Endothelial cell of umbilical vein (primary cell): ENCODE results near the gene PREP. TPM values are rescaled to one million over a fixed set of nuclear protein-coding genes. Genes with fewer than 3 reads are reported as not detected.

Experiments used
- BruUV-seq: library from RNA; stranded (reverse); fragments of 400-500 nt; replicated peaks from 2 replicates; lab custom pipeline; 2021; lab: Mats Ljungman, UMichigan
- CTCF ChIA-PET: fragments of 300-600, 350-600 bp; sonication (Branson Sonifier 250); formaldehyde crosslinking; loops from one replicate; lab custom pipeline; 2021; ENCODE audit warnings: antibody characterized with exemption, inconsistent platforms; lab: Charles Lee
- POLR2A ChIA-PET: fragments of 300-600, 350-600 bp; sonication (Branson Sonifier 250); formaldehyde crosslinking; loops from one replicate; lab custom pipeline; 2021; ENCODE audit warnings: antibody characterized with exemption, inconsistent platforms; lab: Charles Lee
- DNase-seq: peaks from one replicate; pipeline ENCODE4 v3.0.0-alpha.2; 2011; ENCODE audit warnings: low read depth, low spot score
- FAIRE-seq: peaks from 2 replicates; lab custom pipeline; 2011; peaks lifted over from hg19 to GRCh38; lab: Jason Lieb, UNC
- H2AFZ ChIP-seq: 2 replicates; pipeline ENCODE4 v1.6.0; 2012; ENCODE audit warnings: low read depth, low read length, control low read depth, inconsistent platforms
- H3K27ac ChIP-seq: 2 replicates; pipeline ENCODE4 v1.5.1; 2011; ENCODE audit warnings: low read depth, mild to moderate bottlenecking, control low read depth, low read length, moderate library complexity; ENCODE audit not compliant: insufficient read depth
- H3K27me3 ChIP-seq, 2 experiments: 2 replicates each; pipeline versions ENCODE4 v1.6.0 to v1.6.1; 2011; ENCODE audit warnings: low read length in 2 of 2, mixed read lengths in 1 of 2; ENCODE audit not compliant: control insufficient read depth in 2 of 2, insufficient read depth in 2 of 2
- H3K36me3 ChIP-seq, 2 experiments: 2 replicates in 1 of 2; 3 replicates in 1 of 2; pipeline ENCODE4 v1.5.1; 2011; ENCODE audit warnings: low read length in 2 of 2, mild to moderate bottlenecking in 1 of 2, moderate library complexity in 1 of 2; ENCODE audit not compliant: control insufficient read depth in 2 of 2, insufficient read depth in 2 of 2; ENCODE audit errors: extremely low read depth in 1 of 2
- H3K4me1 ChIP-seq: 3 replicates; pipeline ENCODE4 v1.5.1; 2011; ENCODE audit warnings: mild to moderate bottlenecking, low read length; ENCODE audit not compliant: control insufficient read depth, insufficient read depth; ENCODE audit errors: extremely low read depth
- H3K4me2 ChIP-seq: 2 replicates; pipeline ENCODE4 v1.6.1; 2011; ENCODE audit warnings: low read length, control low read depth, mixed read lengths; ENCODE audit not compliant: insufficient read depth
- H3K4me3 ChIP-seq, 3 experiments: fragments of 200-600 bp in 1 of 3; sonication (generic), shearing (Covaris generic) in 1 of 3; replicated peaks in 1 of 3; 2 replicates each; pipeline ENCODE4 v1.5.1; 2011 to 2016; ENCODE audit warnings: control low read depth in 3 of 3, low read length in 3 of 3, mild to moderate bottlenecking in 2 of 3, inconsistent platforms in 1 of 3, low read depth in 1 of 3, moderate library complexity in 1 of 3; ENCODE audit not compliant: insufficient read depth in 1 of 3
- H3K79me2 ChIP-seq: 2 replicates; pipeline ENCODE4 v1.6.0; 2012; ENCODE audit warnings: low read length, inconsistent platforms; ENCODE audit not compliant: control insufficient read depth, insufficient read depth
- H3K9ac ChIP-seq: replicated peaks from 2 replicates; pipeline ENCODE3; 2011; ENCODE audit warnings: low read length, control low read depth; ENCODE audit not compliant: insufficient read depth; ENCODE audit errors: extremely low read depth
- H3K9me1 ChIP-seq: replicated peaks from 3 replicates; pipeline ENCODE4 v1.6.0; 2011; ENCODE audit warnings: mild to moderate bottlenecking, low read length; ENCODE audit not compliant: control insufficient read depth, insufficient read depth; ENCODE audit errors: extremely low read depth
- H3K9me3 ChIP-seq: replicated peaks from 2 replicates; pipeline ENCODE4 v1.5.1; 2012; ENCODE audit warnings: low read length, inconsistent platforms; ENCODE audit not compliant: control insufficient read depth, insufficient read depth
- H4K20me1 ChIP-seq: replicated peaks from 2 replicates; pipeline ENCODE3; 2011; ENCODE audit warnings: mild to moderate bottlenecking, low read length; ENCODE audit not compliant: control insufficient read depth, insufficient read depth; ENCODE audit errors: extremely low read depth
- CTCF ChIP-seq, 2 donors: IDR thresholded peaks; 1 replicate in 1 of 2; 2 replicates in 1 of 2; pipeline ENCODE4 v1.5.1; 2011; ENCODE audit warnings: low read length in 2 of 2, mild to moderate bottlenecking in 2 of 2, moderate library complexity in 2 of 2, control low read depth in 1 of 2, inconsistent platforms in 1 of 2, low read depth in 1 of 2; ENCODE audit not compliant: insufficient read depth in 1 of 2; ENCODE audit errors: extremely low read depth in 1 of 2
- EZH2 ChIP-seq: IDR thresholded peaks from 2 replicates; pipeline ENCODE4 v1.6.1; 2012; ENCODE audit warnings: borderline replicate concordance, low read depth, mild to moderate bottlenecking, moderate library complexity, low read length, inconsistent platforms; ENCODE audit not compliant: severe bottlenecking
- FOS ChIP-seq: IDR thresholded peaks from 2 replicates; pipeline ENCODE4 v1.6.1; 2011; ENCODE audit warnings: mild to moderate bottlenecking, low read length, moderate library complexity, borderline replicate concordance; ENCODE audit not compliant: insufficient read depth
- GATA2 ChIP-seq: IDR thresholded peaks from 2 replicates; pipeline ENCODE4 v1.7.0; 2011; ENCODE audit warnings: low read depth, mild to moderate bottlenecking, moderate library complexity, mixed read lengths, low read length; ENCODE audit not compliant: insufficient read length, insufficient read depth
- JUN ChIP-seq: IDR thresholded peaks from 2 replicates; pipeline ENCODE4 v1.6.1; 2011; ENCODE audit warnings: borderline replicate concordance, low read depth; ENCODE audit not compliant: insufficient read length, insufficient read depth
- MAX ChIP-seq: IDR thresholded peaks from 2 replicates; pipeline ENCODE4 v1.6.1; 2011; ENCODE audit not compliant: insufficient read depth, insufficient read length
- MYC ChIP-seq: IDR thresholded peaks from one replicate; pipeline ENCODE4 v1.6.1; 2011; ENCODE audit warnings: mild to moderate bottlenecking, low read depth, low read length
- POLR2A ChIP-seq: IDR thresholded peaks from 2 replicates; pipeline ENCODE4 v1.6.1; 2012; ENCODE audit warnings: low read depth, mild to moderate bottlenecking, control low read depth, low read length
- POLR2AphosphoS5 ChIP-seq: IDR thresholded peaks from 2 replicates; pipeline ENCODE4 v1.6.1; 2012; ENCODE audit warnings: low read depth, mild to moderate bottlenecking, control low read depth, low read length, moderate library complexity; ENCODE audit not compliant: insufficient read depth
- dilution Hi-C: fragments of 300-500 bp; cut with MboI; formaldehyde crosslinking; loops from one replicate; pipeline ENCODE4 v1.15.0; 2019; ENCODE audit warnings: low sequenced_read_pairs; ENCODE audit not compliant: extremely low pct_ligation_motif_present
- intact Hi-C: fragments of 100-400 bp; cut with micrococcal nuclease; formaldehyde crosslinking; loops from one replicate; pipeline ENCODE4 v1.10.0; 2022
- polyA plus RNA-seq, 4 experiments: library from polyadenylated mRNA; depleted of rRNA in 3 of 4; stranded (reverse) in 3 of 4; unstranded in 1 of 4; fragments of >200 nt; gene quantifications; 2 replicates each; pipeline versions ENCODE4 v1.2.1 to v1.2.3, GENCODE V29; 2011 to 2012; ENCODE audit warnings: missing spikeins in 1 of 4
- total RNA-seq: library from RNA; stranded (reverse); gene quantifications from 2 replicates; pipeline ENCODE4 v1.2.3, GENCODE V29; 2021

PREP gene
- total and polyA plus RNA-seq, 2 donors (not counting 3 experiments of a cell fraction or from before 2014, with no cell fraction given), result 17.2 to 37.7 TPM

DNA sequence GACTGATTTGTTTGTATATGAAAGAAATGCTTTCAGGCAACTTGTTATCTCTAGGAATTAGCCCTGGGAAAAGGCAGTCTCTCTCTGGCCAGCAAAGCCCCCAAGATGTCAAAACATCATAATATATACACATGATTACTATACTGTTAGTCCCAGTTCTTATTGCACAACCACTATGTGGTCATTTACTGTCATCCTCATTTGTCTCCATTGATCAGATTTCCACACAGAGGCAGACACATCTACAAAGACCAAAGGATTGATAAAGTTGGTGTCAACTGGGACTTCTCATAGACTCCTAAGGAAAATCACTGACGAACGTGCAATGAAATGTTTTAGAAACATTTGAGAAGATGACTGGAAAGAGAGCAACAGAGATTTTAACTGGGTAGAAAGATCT is 151.2 kb downstream of the PREP start:
- H3K4me3 ChIP-seq, result no peak overlapping the region
- no peaks in the 10 kb centered on the region for H3K79me2 ChIP-seq
- no peak for DNase-seq
- no peaks in the 10 kb centered on the region for H4K20me1 ChIP-seq
- CTCF ChIA-PET, result no interaction called here
- dilution Hi-C loops (no loop called here), intact Hi-C loops (no loop called here)
- BruUV-seq, result no TSS peak
- H3K27me3 ChIP-seq, result peaks cover 0 to 5% of the 10 kb centered on the region in 2 experiments
- TF ChIP-seq MYC (no peak), JUN (no peak), GATA2 (no peak), MAX (no peak), POLR2AphosphoS5 (no peak), EZH2 (no peak), FOS (no peak), CTCF (IDR thresholded peaks at IDR 0.05; ENCODE audit: extremely low read depth in 1 of 2, insufficient read depth in 1 of 2, low read depth in 1 of 2, low read length in 2 of 2) (no peak), POLR2A (no peak)
- no peak overlapping the region for H3K4me2 ChIP-seq
- no peak for FAIRE-seq
- H3K9me3 ChIP-seq, result no peaks in the 10 kb centered on the region
- H3K36me3 ChIP-seq, result no peaks in the 10 kb centered on the region
- no peaks in the 10 kb centered on the region for H3K9me1 ChIP-seq
- H3K27ac ChIP-seq, result no peak overlapping the region
- H3K9ac ChIP-seq, result no peak overlapping the region
- POLR2A ChIA-PET, result no interaction called here
- no peak overlapping the region for H2AFZ ChIP-seq
- no peaks in the 10 kb centered on the region for H3K4me1 ChIP-seq
